Mesenteric fat pad (tissue), 1 donor: ENCODE results near the gene C17orf50. TPM values are rescaled to one million over a fixed set of nuclear protein-coding genes. Genes with fewer than 3 reads are reported as not detected.
A peak's percentile ranks its signal among the peaks of the same experiment; 100 is the strongest.

ENCODE experiments used
- DNase-seq: peaks from one replicate; pipeline ENCODE4 v3.0.0-alpha.2; 2020; ENCODE audit warnings: low spot score
- total RNA-seq: library from RNA; stranded (reverse); fragmentation: NEBNext Ultra II Directional; extraction: Animal tissue kit (Norgen Biotek cat#: 25700); gene quantifications from one replicate; pipeline ENCODE4 v1.2.1, GENCODE V29; 2021
- donor health status: DM: yes; HTN: yes; CAD: no.

Gene C17orf50
- total RNA-seq, 1 donor from 2014 or later, result not detected

GRCh38 chr17:35733366-35733765, 27.3 kb upstream of the C17orf50 start:
- no peak for DNase-seq

DNA sequence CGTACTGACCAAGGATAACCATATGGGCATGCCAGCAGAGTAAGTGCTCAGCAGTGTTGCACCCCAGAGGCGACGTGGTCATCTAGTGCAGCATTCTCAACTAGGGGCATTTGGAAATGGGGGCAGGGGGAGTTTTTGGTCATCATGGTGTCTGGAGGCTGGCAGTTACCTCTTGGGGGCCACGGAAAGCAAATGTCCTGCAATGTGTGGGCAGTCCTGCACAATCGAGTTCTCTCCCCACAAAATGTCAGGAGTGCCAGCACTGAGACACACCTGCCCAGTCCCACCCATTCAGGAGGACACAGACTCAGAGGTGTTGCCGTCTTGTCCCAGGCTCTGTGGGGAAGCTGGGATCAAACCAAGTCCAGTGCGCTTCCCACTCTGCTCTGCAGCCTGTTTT, 26.3 kb upstream of the C17orf50 start:
- no peak for DNase-seq

GRCh38 chr17:35735036-35735805, 25.5 kb upstream of the C17orf50 start:
- DNase-seq, result peak; percentile 82

DNA sequence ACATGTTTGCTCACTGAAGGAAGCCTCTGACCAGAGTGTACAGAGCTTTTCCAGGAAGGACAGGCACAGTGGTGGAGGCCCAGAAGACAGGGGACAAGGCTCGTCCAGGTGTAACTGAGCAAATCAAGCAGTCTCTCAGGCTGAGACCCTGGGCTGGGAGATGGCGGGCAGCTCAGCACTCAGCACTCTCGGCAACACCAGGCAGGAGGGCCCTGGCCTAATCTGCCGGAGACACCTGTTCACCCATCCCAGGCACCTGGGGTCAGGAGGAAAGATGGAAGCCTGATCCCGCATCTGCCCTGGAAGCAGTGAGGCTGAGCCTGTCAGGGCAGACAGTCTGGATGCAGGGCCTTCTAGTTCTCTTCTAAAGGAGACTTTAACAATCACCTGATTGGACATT, 24.5 kb upstream of the C17orf50 start:
- DNase-seq, result peak; percentile 80

DNA sequence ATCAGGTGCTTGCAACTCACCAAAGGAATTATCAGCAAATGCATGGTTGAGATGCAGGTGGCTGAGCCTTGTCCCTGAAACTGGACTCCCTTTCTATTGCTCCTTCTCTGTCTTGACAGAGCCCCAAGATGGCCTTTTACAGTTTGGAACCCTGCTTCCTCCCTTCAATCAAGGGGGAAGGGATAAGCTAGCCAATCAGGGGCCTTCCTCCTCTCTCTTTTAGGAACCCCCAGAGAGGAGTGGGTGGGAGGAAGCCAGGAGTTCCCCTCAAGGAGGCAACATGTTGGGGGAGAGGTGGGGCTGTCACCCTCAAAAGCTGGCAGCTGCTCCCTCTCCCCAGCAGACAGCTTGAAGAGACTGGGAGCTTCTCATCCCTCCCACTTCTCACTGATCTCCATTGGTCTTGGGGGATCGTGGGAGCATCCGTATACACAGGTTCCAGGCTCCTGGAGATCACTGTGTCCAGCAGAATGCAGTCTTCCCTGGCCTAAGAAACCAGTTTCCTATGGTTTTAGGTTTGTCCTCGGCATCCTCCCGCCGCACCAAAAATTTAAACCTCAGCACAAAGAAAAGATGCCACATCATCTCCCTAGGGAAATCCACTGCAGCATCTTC, 22.1 kb upstream of the C17orf50 start:
- DNase-seq, result peak; percentile 37

GRCh38 chr17:35740216-35740615, 20.5 kb upstream of the C17orf50 start:
- peak; percentile 75 for DNase-seq

DNA sequence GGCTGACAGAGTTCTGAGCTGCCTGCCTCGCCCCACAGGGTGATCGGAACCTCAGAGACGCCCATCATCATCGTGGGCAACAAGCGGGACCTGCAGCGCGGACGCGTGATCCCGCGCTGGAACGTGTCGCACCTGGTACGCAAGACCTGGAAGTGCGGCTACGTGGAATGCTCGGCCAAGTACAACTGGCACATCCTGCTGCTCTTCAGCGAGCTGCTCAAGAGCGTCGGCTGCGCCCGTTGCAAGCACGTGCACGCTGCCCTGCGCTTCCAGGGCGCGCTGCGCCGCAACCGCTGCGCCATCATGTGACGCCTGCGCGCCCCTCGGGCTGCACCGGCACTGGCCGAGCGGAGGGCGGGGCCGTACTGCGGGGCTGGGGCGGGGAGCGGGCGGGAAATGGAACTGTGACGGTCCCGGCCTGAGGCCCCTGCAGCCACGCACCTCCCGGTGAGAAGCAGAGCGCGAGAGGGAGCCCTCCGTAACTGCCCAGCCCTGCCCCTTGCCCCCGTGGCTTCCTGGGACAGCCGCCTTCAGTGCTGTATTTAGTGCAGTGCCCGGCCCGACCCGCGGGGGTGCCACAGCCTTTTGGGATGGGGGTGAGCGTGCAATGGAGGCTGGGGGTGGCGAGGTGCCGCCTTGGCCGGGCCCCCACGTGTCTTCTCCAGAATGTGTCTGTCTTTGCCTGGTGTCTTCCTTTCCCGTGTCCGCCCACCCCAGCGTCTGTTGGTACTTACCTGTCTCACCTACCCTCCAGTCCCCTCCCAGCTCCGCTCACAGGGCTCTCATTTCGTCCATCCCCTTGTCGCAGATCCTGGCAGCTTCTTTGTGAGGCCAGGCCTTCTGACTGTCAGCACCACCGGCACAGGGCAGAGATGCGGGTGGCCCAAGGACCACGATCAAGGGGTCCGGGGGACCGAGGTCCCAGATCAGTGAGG, 19.4 kb upstream of the C17orf50 start:
- DNase-seq, result peak; percentile 87

- peak; percentile 69 for DNase-seq
Measured at GRCh38 chr17:35742496-35742895, 18.2 kb upstream of the C17orf50 start.

DNA sequence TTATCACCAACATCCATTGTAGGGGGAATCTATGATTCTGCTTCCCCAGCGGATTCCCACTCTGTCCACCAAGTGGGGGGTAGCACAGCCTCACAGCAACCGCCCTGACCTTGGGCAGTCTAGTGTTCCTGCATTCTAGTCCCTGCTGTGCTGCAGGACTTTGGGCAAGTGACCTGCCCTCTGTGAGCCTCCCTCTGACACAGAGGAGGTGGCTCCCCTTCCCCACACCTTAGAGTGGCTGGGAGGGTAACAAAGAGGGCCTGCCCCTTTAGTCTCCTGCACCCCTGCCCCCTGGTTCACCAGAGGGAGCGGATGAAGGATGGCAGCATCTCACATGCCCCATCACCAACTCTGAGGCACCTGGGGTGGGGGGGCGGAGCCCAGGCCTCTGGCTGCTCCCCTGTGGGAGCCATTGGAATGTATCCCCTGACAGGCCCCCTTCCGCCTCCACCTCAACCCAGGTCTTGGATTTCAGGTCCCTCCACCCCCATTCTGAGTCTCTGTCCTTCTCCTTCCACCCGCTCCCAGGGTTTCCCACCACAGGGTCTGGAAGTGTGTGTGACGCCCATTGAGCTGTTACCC, 17.7 kb upstream of the C17orf50 start:
- DNase-seq, result no peak

DNA sequence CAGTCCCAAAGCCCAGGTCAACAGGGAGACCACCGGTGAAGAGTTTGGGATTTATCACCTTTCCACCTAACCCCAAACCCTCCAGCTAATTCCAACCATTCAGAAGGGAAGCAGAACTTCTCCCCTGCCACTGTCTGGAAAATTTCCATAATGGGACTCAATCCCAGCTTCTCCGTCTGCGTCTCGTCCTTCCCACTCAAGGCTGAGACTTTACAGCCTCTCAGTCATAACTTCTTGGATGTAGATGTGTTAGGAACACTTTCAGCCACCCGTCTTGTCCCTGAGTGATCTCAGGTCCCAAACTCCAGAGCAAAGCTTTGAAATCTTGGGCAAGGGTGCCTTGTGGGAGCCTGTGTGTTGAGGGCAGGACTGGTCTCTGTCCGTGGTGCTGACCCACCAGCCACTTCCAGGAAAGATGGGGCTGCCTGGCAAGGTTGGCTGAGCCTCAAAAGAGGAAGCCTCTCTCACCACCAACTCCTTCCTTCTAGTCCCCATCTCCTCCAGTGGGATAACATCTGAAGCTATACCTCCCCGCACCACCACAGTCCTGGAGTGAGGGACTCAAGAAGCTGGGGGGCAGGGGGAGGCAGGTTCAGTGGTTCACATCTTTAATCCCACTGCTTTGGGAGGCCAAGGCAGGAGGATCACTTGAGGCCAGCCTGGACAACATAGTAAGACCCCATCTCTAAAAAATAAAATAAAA, 16.9 kb upstream of the C17orf50 start:
- no peak for DNase-seq

DNA sequence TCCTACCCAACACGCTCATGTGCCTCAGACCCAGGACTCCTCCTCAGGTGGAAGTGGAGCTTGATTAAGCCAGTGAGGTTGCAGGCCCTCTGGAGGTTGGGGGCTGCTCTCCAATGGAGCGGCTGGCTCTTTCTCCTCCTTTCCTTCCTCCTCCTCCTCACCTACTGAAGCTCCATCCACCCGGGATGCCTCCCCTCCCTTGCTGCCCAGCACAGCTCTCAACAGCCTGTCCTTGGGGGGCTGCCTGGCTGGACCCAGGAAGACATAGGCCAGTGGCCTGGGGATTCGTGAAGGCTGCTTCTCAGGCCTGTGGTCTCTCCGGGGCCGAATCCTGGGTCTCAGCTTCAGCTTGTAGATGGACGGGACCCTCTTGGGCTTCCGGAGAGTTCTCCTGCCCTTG, 15.9 kb upstream of the C17orf50 start:
- DNase-seq, result no peak

- no peak for DNase-seq
Measured at GRCh38 chr17:35745246-35745645, 15.4 kb upstream of the C17orf50 start.

GRCh38 chr17:35745749-35746320, 14.9 kb upstream of the C17orf50 start:
- no peak for DNase-seq

GRCh38 chr17:35747540-35748017, 13.1 kb upstream of the C17orf50 start:
- DNase-seq, result no peak

DNA sequence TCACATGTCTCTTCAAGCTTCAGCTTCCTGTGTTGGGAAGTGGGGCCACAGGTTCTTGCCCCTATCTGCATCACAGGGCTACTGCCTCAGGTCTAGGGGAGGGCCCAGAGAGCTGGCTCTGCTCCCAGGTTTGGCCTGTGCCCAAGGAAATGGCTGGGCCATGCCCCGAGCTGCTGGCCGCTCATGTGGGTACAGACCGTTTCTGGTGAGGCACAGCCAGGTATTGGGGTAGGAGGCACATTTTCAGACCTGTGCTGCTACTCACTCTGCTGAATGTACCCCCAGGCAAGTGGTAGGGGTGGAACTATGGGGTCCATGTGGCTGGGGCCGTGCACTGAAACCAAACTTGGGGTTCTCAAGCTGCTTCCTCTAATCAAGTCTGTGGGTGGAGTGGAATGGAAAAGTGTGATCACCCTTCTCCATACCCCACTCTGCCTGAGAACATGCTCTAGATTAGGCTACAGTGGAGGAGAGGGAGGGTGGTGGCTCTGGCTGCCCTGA, 12.3 kb upstream of the C17orf50 start:
- DNase-seq, result no peak

GRCh38 chr17:35748979-35749378, 11.7 kb upstream of the C17orf50 start:
- no peak for DNase-seq

DNA sequence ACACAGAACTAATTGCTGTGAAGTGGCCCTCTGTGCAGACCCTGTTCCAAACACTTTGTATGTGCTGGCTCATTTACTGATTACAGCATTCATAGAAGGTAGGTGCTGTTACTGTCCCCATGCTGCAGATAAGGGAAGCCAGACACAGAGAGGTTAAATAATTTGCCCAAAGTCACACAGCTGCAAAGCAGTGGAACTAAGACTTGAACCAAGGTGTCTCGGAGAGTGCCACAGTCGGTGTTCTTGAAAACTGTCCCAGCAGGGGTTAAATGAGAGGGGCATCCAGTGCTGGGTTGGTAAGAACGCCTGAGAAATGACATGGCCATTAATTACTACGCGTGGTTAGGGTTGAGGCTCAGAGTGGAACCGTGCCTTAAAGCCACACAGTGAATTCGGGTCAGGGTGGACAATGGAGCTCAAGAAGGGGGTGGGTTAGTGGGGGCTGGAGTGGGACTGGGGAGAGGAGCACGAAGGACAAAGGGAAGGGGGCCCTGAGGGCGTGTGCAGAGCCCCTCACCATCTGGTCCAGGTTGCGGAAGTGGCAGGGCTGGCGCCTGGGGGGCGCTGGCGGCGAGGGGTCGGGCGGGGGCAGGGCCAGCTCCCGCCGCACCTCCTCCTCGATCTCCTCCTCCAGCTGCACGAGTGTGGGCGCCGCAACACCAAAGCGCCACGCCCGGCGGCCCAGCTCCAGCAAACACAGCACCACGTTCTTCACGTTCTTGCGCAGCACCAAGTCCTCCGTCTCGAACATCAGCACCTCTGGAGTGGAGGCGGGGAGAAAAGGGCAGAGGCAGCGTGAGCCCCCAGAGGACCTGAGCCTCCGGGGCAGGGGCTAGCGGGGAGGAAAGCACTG, 10.9 kb upstream of the C17orf50 start:
- DNase-seq, result no peak

DNA sequence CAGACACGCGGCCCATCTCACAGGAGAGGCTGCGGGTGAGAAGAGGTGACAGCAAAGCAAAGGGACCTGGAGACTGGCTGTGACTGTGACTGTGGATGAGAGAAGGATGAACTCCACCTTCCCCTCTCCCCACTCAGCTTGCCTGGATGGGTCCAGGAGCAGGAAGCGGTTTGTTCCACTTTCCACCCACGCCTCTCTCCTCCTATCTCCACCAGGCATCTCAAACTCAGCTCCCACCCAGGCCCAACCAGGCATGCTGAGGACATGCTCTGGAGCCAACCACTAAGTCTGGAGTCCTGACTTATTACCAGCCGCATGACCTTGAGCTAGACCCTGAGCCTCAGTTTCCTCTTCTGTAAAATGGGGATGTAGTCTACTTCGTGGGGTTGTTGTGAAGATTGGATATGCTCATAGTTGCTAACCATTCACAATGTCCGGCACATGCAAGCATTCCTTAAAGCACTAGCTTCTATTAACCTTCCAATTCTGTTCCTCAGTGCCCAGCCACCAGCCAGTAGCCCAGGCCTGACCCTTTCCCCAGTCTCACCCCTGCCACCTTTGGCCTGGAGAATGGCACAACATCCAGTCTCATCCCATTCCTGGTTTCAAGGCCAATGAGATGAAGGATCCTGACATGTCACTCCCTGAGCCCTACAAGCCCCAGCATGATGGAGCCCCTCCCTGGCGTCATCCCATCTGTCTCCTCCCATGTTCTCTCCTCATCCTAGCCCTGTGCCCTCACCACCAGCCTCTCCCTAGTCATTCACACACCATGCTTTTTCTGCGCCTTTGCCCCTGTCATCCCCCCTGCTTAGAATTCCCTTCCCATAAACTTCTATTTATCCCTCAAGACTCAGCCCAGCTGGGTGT, 9.9 kb upstream of the C17orf50 start:
- no peak for DNase-seq
